HepG2 (cell line): ENCODE measurements around the gene OPA3. TPM values are rescaled to one million over a fixed set of nuclear protein-coding genes. Genes with fewer than 3 reads are reported as not detected.

Experiments
- ATAC-seq: fragments of 200-7000 bp; cut with Tn5 transposase; 3 replicates; pipeline ENCODE4 v1.9.1; 2020; ENCODE audit warnings: mild to moderate bottlenecking, moderate library complexity
- BruUV-seq: library from RNA; stranded (reverse); fragments of 400-500 nt; replicated peaks from 2 replicates; lab custom pipeline; 2021; lab: Mats Ljungman, UMichigan
- CTCF ChIA-PET: fragments of 300-600 bp; formaldehyde crosslinking; extraction: SDS; loops from one replicate; lab custom pipeline; 2021; ENCODE audit warnings: low total read pairs, inconsistent platforms, low intra/inter-chr PET ratio; lab: Yijun Ruan, JAX
- POLR2A ChIA-PET: fragments of 350-600 bp; sonication (Branson Sonifier 250); formaldehyde crosslinking; loops from one replicate; lab custom pipeline; 2020; ENCODE audit warnings: antibody characterized with exemption, inconsistent platforms; lab: Yijun Ruan, JAX
- DNase-seq: peaks from one replicate; pipeline ENCODE4 v3.0.0-alpha.2; 2015; ENCODE audit warnings: low spot score
- FAIRE-seq: peaks from 3 replicates; lab custom pipeline; 2011; peaks lifted over from hg19 to GRCh38; lab: Jason Lieb, UNC
- H2AFZ ChIP-seq: one replicate; pipeline ENCODE4 v1.6.1; 2011; ENCODE audit warnings: low read length, inconsistent platforms
- H3K27ac ChIP-seq: fragments of 300-600 bp; 3 replicates; pipeline ENCODE4 v1.8.0; 2011; ENCODE audit warnings: mixed run types, mild to moderate bottlenecking, mixed read lengths, low read length, inconsistent platforms; ENCODE audit not compliant: insufficient read depth; ENCODE audit errors: extremely low read length
- H3K27me3 ChIP-seq, 2 experiments: fragments of 200-600 bp in 1 of 2; 2 replicates in 1 of 2; 3 replicates in 1 of 2; pipeline versions ENCODE4 v1.6.0 to v1.8.0; 2011; ENCODE audit warnings: low read length in 2 of 2, mild to moderate bottlenecking in 2 of 2, moderate library complexity in 2 of 2, inconsistent platforms in 1 of 2; ENCODE audit not compliant: insufficient read depth in 2 of 2, control insufficient read depth in 1 of 2
- H3K36me3 ChIP-seq, 2 experiments: fragments of 200-600 bp in 1 of 2; replicated peaks in 1 of 2; 2 replicates in 1 of 2; 3 replicates in 1 of 2; pipeline versions ENCODE4 v1.5.1 to v1.8.0; 2011; ENCODE audit warnings: low read length in 2 of 2, inconsistent platforms in 1 of 2; ENCODE audit not compliant: insufficient read depth in 2 of 2, control insufficient read depth in 1 of 2
- H3K4me1 ChIP-seq: 2 replicates; pipeline ENCODE4 v1.5.1; 2012; ENCODE audit warnings: low read length, inconsistent platforms; ENCODE audit not compliant: insufficient read depth
- H3K4me2 ChIP-seq: 2 replicates; pipeline ENCODE4 v1.6.0; 2011; ENCODE audit warnings: low read depth, low read length, inconsistent platforms
- H3K4me3 ChIP-seq, 3 experiments: fragments of 200-600 bp in 1 of 3; sonication (generic), shearing (Covaris generic) in 1 of 3; replicated peaks in 1 of 3; 2 replicates each; pipeline ENCODE4 v1.5.1; 2011 to 2016; ENCODE audit warnings: low read length in 3 of 3, inconsistent platforms in 2 of 3, low read depth in 2 of 3, mild to moderate bottlenecking in 2 of 3, control low read depth in 1 of 3, mixed read lengths in 1 of 3; ENCODE audit not compliant: insufficient read depth in 1 of 3
- H3K79me2 ChIP-seq: one replicate; pipeline ENCODE4 v1.6.1; 2011; ENCODE audit warnings: low read length, inconsistent platforms; ENCODE audit not compliant: insufficient read depth
- H3K9ac ChIP-seq: 2 replicates; pipeline ENCODE4 v1.6.0; 2011; ENCODE audit warnings: mild to moderate bottlenecking, low read depth, low read length, inconsistent platforms; ENCODE audit not compliant: insufficient read depth
- H3K9me3 ChIP-seq: 2 replicates; pipeline ENCODE4 v1.5.1; 2012; ENCODE audit warnings: mild to moderate bottlenecking, low read length
- H4K20me1 ChIP-seq: 2 replicates; pipeline ENCODE4 v1.6.0; 2011; ENCODE audit warnings: inconsistent platforms, mild to moderate bottlenecking, low read length, moderate library complexity; ENCODE audit not compliant: insufficient read depth
- ATRX ChIP-seq: sonication (generic); formaldehyde crosslinking; IDR thresholded peaks from 2 replicates; pipeline ENCODE4 v1.4.0; 2020; ENCODE audit warnings: missing genetic modification reagents, borderline replicate concordance
- DDIT3 ChIP-seq: sonication (generic); formaldehyde crosslinking; IDR thresholded peaks from 2 replicates; pipeline ENCODE4 v1.4.0; 2020; ENCODE audit warnings: mild to moderate bottlenecking, missing genetic modification reagents
- EZH2 ChIP-seq: conservative IDR thresholded peaks from 2 replicates; pipeline ENCODE4 v1.6.1; 2012; ENCODE audit warnings: mild to moderate bottlenecking, low read depth, low read length, moderate library complexity
- IKZF1 ChIP-seq: fragments of 450-650 bp; IDR thresholded peaks from 2 replicates; pipeline ENCODE4 v1.7.1; 2016
- JUN ChIP-seq: sonication (generic); formaldehyde crosslinking; IDR thresholded peaks from 2 replicates; pipeline ENCODE4 v1.4.0; 2020; ENCODE audit warnings: mild to moderate bottlenecking, missing genetic modification reagents
- MAX ChIP-seq: IDR thresholded peaks from 2 replicates; pipeline ENCODE4 v1.6.1; 2012; ENCODE audit warnings: inconsistent platforms
- SIN3A ChIP-seq: IDR thresholded peaks from 2 replicates; pipeline ENCODE4 v1.6.1; 2011; ENCODE audit warnings: low read depth, mild to moderate bottlenecking, control low read depth, low read length, borderline replicate concordance
- SP1 ChIP-seq, 2 experiments: fragments of 450-650 bp in 1 of 2; sonication (generic) in 1 of 2; formaldehyde crosslinking in 1 of 2; IDR thresholded peaks; 2 replicates each; pipeline versions ENCODE4 v1.4.0 to v1.6.1; 2016 to 2020; ENCODE audit warnings: missing genetic modification reagents in 1 of 2
- ZNF510 ChIP-seq: sonication (generic); formaldehyde crosslinking; IDR thresholded peaks from 2 replicates; pipeline ENCODE4 v1.4.0; 2020; ENCODE audit warnings: low read depth, mild to moderate bottlenecking, missing genetic modification reagents
- WGBS: methylation state at CpG from one replicate; pipeline ENCODE4 v1.1.6; 2017; ENCODE audit warnings: low lambda C conversion rate; 5-methylcytosine and 5-hydroxymethylcytosine counted together
- in situ Hi-C: cut with HindIII; loops from 2 replicates; pipeline ENCODE4 v1.10.0; 2017; ENCODE audit warnings: low pct_unique_long_range_greater_than_20kb; ENCODE audit not compliant: extremely low pct_ligation_motif_present
- intact Hi-C: fragments of 100-400 bp; cut with micrococcal nuclease; formaldehyde crosslinking; loops from one replicate; pipeline ENCODE4 v1.10.0; 2022; ENCODE audit not compliant: unreplicated experiment
- polyA plus RNA-seq, 8 experiments: library from polyadenylated mRNA; depleted of rRNA in 3 of 8; stranded (reverse) in 7 of 8; unstranded in 1 of 8; fragments of >200 nt; fragmentation: Illumina TruSeq in 4 of 8; extraction: Trizol in 4 of 8; gene quantifications; 2 replicates each; pipeline versions ENCODE4 v1.2.1 to v1.2.3, GENCODE V29; 2011 to 2016; ENCODE audit warnings: low read depth in 4 of 8, missing spikeins in 1 of 8, mixed read lengths in 1 of 8; ENCODE audit not compliant: insufficient read depth in 1 of 8
- total RNA-seq, 5 experiments: library from RNA; depleted of rRNA; stranded (reverse); fragments of >200 nt; fragmentation: Illumina TruSeq; extraction: Trizol; gene quantifications; 2 replicates each; pipeline ENCODE4 v1.2.3, GENCODE V29; 2016; ENCODE audit warnings: low read depth in 1 of 5
- TF ChIP-seq, protein P1 (sequence below): sonication (generic); formaldehyde crosslinking; IDR thresholded peaks from 2 replicates; pipeline ENCODE4 v1.4.0; 2020; ENCODE audit warnings: missing genetic modification reagents, borderline replicate concordance
- TF ChIP-seq, protein P2 (sequence below): sonication (generic); formaldehyde crosslinking; IDR thresholded peaks from 2 replicates; pipeline ENCODE4 v1.8.0; 2022; ENCODE audit warnings: mild to moderate bottlenecking, missing genetic modification reagents, moderate library complexity

Gene OPA3
- total and polyA plus RNA-seq, 2 of the 13 experiments (the other 11 are each of a cell fraction or from before 2014, with no cell fraction given), result 8.3 to 17.7 TPM

DNA sequence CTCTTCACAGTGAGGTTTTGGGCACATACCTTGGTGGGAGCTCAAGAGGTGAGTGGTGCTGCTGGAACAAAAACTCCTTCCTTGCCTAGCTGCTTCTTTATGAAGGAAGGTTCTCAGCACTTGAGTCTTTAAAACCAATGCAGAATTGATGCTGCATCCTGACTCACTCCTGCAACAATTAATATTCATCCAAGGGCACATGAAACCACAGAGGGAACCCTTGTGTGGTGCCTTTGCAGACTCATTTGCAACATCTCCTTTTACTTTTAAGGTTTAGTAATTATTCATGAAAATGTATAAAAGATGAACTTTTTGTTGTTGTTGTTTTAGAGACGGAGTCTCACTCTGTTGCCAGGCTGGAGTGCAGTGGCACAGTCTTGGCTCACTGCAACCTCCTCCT, 30.1 kb downstream of the OPA3 start (continued):
- TF ChIP-seq EZH2 (no peak), ZNF510 (CRISPR knock-in tag) (no peak), JUN (CRISPR knock-in tag) (no peak), SP1 (IDR thresholded peaks at IDR 0.05) (no peak), SP1 (CRISPR knock-in tag; IDR thresholded peaks at IDR 0.05) (no peak), ATRX (CRISPR knock-in tag) (no peak), DDIT3 (no peak)
- TF ChIP-seq, protein P1, sequence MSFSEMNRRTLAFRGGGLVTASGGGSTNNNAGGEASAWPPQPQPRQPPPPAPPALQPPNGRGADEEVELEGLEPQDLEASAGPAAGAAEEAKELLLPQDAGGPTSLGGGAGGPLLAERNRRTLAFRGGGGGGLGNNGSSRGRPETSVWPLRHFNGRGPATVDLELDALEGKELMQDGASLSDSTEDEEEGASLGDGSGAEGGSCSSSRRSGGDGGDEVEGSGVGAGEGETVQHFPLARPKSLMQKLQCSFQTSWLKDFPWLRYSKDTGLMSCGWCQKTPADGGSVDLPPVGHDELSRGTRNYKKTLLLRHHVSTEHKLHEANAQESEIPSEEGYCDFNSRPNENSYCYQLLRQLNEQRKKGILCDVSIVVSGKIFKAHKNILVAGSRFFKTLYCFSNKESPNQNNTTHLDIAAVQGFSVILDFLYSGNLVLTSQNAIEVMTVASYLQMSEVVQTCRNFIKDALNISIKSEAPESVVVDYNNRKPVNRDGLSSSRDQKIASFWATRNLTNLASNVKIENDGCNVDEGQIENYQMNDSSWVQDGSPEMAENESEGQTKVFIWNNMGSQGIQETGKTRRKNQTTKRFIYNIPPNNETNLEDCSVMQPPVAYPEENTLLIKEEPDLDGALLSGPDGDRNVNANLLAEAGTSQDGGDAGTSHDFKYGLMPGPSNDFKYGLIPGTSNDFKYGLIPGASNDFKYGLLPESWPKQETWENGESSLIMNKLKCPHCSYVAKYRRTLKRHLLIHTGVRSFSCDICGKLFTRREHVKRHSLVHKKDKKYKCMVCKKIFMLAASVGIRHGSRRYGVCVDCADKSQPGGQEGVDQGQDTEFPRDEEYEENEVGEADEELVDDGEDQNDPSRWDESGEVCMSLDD (CRISPR knock-in tag), result no peak

GRCh38 chr19:45553464-45553863, 31.1 kb downstream of the OPA3 start:
- Histone ChIP-seq H3K4me1 (peaks cover under 1% of the 10 kb centered on the region; the same call in 1 of the 2 replicates), H3K4me3 (no peak overlapping the region), H3K27me3 (no peaks in the 10 kb centered on the region), H3K4me2 (no peak overlapping the region), H3K27ac (no peak overlapping the region), H3K36me3 (peaks cover 3 to 12% of the 10 kb centered on the region in 2 experiments; a peak in 3 of 5 replicates), H4K20me1 (no peaks in the 10 kb centered on the region), H3K9me3 (no peaks in the 10 kb centered on the region), H2AFZ (no peak overlapping the region), H3K9ac (no peak overlapping the region), H3K79me2 (no peaks in the 10 kb centered on the region)
- POLR2A ChIA-PET, result no interaction called here
- DNase-seq, result no peak
- 98% methylated on average over 33 of the region's 34 CpGs for WGBS
- no peak for FAIRE-seq
- no peak for TF ChIP-seq MAX
- no peak for TF ChIP-seq SIN3A
- no peak for TF ChIP-seq IKZF1
- TF ChIP-seq, protein P2, sequence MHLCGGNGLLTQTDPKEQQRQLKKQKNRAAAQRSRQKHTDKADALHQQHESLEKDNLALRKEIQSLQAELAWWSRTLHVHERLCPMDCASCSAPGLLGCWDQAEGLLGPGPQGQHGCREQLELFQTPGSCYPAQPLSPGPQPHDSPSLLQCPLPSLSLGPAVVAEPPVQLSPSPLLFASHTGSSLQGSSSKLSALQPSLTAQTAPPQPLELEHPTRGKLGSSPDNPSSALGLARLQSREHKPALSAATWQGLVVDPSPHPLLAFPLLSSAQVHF (CRISPR knock-in tag), result no peak
- CTCF ChIA-PET, result no interaction called here
- ATAC-seq, result no peak
- no TSS peak for BruUV-seq
- in situ Hi-C loops (no loop called here), intact Hi-C loops (no loop called here)
